ENCODE data around the gene RIC1.

GRCh38 chr9:5764130-5764868 is 135.4 kb downstream of the RIC1 start:
- no peak for TF ChIP-seq ZBTB43 (CRISPR knock-in tag; conservative IDR thresholded peaks at IDR 0.05)
- TF ChIP-seq HDAC2 (CRISPR knock-in tag; IDR thresholded peaks at IDR 0.05): no peak
- TF ChIP-seq TBX2 (CRISPR knock-in tag; IDR thresholded peaks at IDR 0.05; ENCODE audit: borderline replicate concordance): no peak
- TF ChIP-seq TAF1 (CRISPR knock-in tag; IDR thresholded peaks at IDR 0.05): no peak
- TF ChIP-seq CTCF (CRISPR knock-in tag; IDR thresholded peaks at IDR 0.05): no peak
